Adrenal gland (tissue), 12 donors: Measurements from ENCODE around the gene MT1X. TPM values are rescaled to one million over a fixed set of nuclear protein-coding genes. Genes with fewer than 3 reads are reported as not detected.
A peak's percentile ranks its signal among the peaks of the same experiment; 100 is the strongest.
"Not testable (repeated sequence)": the region's sequence is repeated elsewhere in the genome, so short reads cannot be mapped to it uniquely, and the experiment has no call there.

Experiments used
- DNase-seq, 7 donors: peaks; one replicate each; pipeline ENCODE4 v3.0.0-alpha.2; 2019 to 2020
- H3K27ac ChIP-seq, 5 donors: fragments of 200-600 bp; sonication (generic) in 4 of 5; 1 replicate in 3 of 5; 2 replicates in 2 of 5; pipeline versions ENCODE4 v1.5.1 to v1.8.0; 2016 to 2020; ENCODE audit warnings: mild to moderate bottlenecking in 1 of 5
- H3K27me3 ChIP-seq: fragments of 200-600 bp; 2 replicates; pipeline ENCODE4 v1.8.0; 2021
- H3K36me3 ChIP-seq, 2 donors: fragments of 200-600 bp; replicated peaks in 1 of 2; 1 replicate in 1 of 2; 2 replicates in 1 of 2; pipeline versions ENCODE4 v1.5.1 to v1.8.0; 2018 to 2022
- H3K4me1 ChIP-seq, 2 donors: fragments of 200-600 bp; replicated peaks in 1 of 2; 1 replicate in 1 of 2; 2 replicates in 1 of 2; pipeline versions ENCODE4 v1.5.1 to v1.8.0; 2018 to 2021
- H3K4me3 ChIP-seq, 4 donors: fragments of 200-600 bp; sonication (generic) in 3 of 4; one replicate each; pipeline ENCODE4 v1.5.1; 2016 to 2018
- H3K9me3 ChIP-seq, 3 donors: fragments of 200-600 bp; sonication (generic) in 1 of 3; replicated peaks in 1 of 3; 1 replicate in 2 of 3; 2 replicates in 1 of 3; pipeline versions ENCODE4 v1.5.1 to v1.8.0; 2016 to 2021
- POLR2A ChIP-seq, 2 donors: fragments of 450-650 bp; IDR thresholded peaks; one replicate each; pipeline ENCODE4 v1.6.1; 2017; ENCODE audit warnings: antibody characterized with exemption in 2 of 2, mild to moderate bottlenecking in 2 of 2, moderate library complexity in 1 of 2
- WGBS, 4 donors: extraction: QIAGEN DNeasy Blood & Tissue Kit in 2 of 4; methylation state at CpG; one replicate each; pipeline versions ENCODE4 v1.1.5 to v1.1.7; 2013 to 2017; 5-methylcytosine and 5-hydroxymethylcytosine counted together
- intact Hi-C, 2 donors: fragments of 100-400 bp; cut with DNase I; formaldehyde crosslinking; loops; one replicate each; pipeline versions ENCODE4 v1.14.1 to v1.15.0; 2022 to 2023
- polyA plus RNA-seq, 3 donors: library from polyadenylated mRNA; stranded (reverse); fragments of 200-250 nt in 2 of 3; fragments of 350-450 nt in 1 of 3; fragmentation: Illumina TruSeq in 1 of 3; extraction: RNeasy Lipid Tissue Mini Kit (QIAGEN cat#74804) in 1 of 3; gene quantifications; one replicate each; pipeline ENCODE4 v1.2.3, GENCODE V29; 2013 to 2014
- total RNA-seq, 9 donors: library from RNA; depleted of rRNA in 4 of 9; stranded (reverse); fragments of >200 nt in 4 of 9; fragments of 120-200 nt in 1 of 9; fragmentation: NEBNext Ultra II Directional in 1 of 9; extraction: Animal tissue kit (Norgen Biotek cat#: 25700) in 1 of 9; gene quantifications; one replicate each; pipeline versions ENCODE4 v1.1.0 to v1.2.4, GENCODE V29; 2013 to 2023
- TF ChIP-seq, protein P1 (sequence below), 6 experiments: fragments of 450-650 bp in 4 of 6; fragments of 200-600 bp in 2 of 6; sonication (generic) in 1 of 6; IDR thresholded peaks; 1 replicate in 5 of 6; 2 replicates in 1 of 6; pipeline versions ENCODE4 v1.5.1 to v1.8.0; 2016 to 2021; ENCODE audit warnings: antibody characterized with exemption in 6 of 6, mild to moderate bottlenecking in 2 of 6, moderate library complexity in 1 of 6
- donor health status: healthy with polysubstance abuse.
- donor health status: Bipolar disorder and iron deficiency.
- donor health status: DM: yes; HTN: yes; CAD: no.
- donor health status: DM: no; HTN: no; CAD: no.
- donor health status: DM: no; HTN: no; CAD: no.
- donor health status: DM: yes; HTN: yes; CAD: no.

MT1X gene
- total and polyA plus RNA-seq, 12 donors = 29.4 to 438 (median 99.1) TPM

- intact Hi-C loops = no loop called here
- no peaks in the 10 kb centered on the region for H3K9me3 ChIP-seq
- TF ChIP-seq, protein P1, sequence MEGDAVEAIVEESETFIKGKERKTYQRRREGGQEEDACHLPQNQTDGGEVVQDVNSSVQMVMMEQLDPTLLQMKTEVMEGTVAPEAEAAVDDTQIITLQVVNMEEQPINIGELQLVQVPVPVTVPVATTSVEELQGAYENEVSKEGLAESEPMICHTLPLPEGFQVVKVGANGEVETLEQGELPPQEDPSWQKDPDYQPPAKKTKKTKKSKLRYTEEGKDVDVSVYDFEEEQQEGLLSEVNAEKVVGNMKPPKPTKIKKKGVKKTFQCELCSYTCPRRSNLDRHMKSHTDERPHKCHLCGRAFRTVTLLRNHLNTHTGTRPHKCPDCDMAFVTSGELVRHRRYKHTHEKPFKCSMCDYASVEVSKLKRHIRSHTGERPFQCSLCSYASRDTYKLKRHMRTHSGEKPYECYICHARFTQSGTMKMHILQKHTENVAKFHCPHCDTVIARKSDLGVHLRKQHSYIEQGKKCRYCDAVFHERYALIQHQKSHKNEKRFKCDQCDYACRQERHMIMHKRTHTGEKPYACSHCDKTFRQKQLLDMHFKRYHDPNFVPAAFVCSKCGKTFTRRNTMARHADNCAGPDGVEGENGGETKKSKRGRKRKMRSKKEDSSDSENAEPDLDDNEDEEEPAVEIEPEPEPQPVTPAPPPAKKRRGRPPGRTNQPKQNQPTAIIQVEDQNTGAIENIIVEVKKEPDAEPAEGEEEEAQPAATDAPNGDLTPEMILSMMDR (IDR thresholded peaks at IDR 0.05) = no peak
- no peak for DNase-seq
- H3K4me3 ChIP-seq = no peak overlapping the region
- WGBS, 4 donors = 87 to 92% (median 90%) methylated on average over 11 of the region's 11 CpGs
- peaks cover 8% of the 10 kb centered on the region for H3K27me3 ChIP-seq
- peaks cover 0 to 8% of the 10 kb centered on the region in 2 donors for H3K4me1 ChIP-seq
- H3K36me3 ChIP-seq = no peaks in the 10 kb centered on the region
- no peak overlapping the region for H3K27ac ChIP-seq
These were observed 9.3 kb upstream of the MT1X start for GRCh38 chr16:56672761-56673536.

DNA sequence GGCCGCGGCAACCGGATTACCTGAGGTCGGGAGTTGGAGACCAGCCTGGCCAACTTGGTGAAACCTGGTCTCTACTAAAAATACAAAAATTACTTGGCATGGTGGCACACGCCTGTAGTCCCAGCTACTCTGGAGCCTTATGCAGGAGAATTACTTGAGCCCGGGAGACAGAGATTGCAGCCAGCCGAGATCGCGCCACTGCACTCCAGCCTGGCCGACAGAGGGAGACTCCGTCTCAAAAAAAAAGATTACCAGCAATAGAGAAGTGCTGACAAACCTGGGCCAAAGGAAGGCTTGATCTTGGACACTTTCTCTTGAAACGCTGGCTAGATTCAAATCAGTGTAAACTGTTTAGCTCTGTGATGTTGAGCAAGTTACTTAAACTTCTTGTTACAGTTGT, 8.3 kb upstream of the MT1X start:
- H3K27ac ChIP-seq = no peak overlapping the region
- no peaks in the 10 kb centered on the region for H3K36me3 ChIP-seq
- H3K27me3 ChIP-seq = peaks cover 5% of the 10 kb centered on the region
- no peaks in the 10 kb centered on the region for H3K9me3 ChIP-seq
- intact Hi-C loops = no loop called here
- no peak overlapping the region for H3K4me3 ChIP-seq
- peak in 5 of 7 donors; percentile 40 to 70 (median 56) for DNase-seq
- 42 to 50% (median 46%) methylated on average over 9 to 12 of the region's 12 CpGs for WGBS, 4 donors
- TF ChIP-seq POLR2A (IDR thresholded peaks at IDR 0.05) = no peak
- TF ChIP-seq, protein P1 (IDR thresholded peaks at IDR 0.05) = peak; percentile 33 to 70 (median 62)
- H3K4me1 ChIP-seq = peaks cover 0 to 4% of the 10 kb centered on the region in 2 donors

DNA sequence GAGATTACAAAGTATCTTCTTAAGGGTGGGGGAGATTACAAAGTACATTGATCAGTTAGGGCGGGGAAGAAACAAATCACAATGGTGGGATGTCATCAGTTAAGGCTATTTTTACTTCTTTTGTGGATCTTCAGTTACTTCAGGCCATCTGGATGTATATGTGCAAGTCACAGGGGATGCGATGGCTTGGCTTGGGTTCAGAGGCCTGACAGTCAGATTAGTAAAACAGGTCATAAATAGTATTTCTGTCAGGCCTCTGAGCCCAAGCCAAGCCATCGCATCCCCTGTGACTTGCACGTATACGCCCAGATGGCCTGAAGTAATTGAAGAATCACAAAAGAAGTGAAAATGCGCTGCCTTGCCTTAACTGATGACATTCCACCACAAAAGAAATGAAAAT, 7.7 kb upstream of the MT1X start:
- H3K36me3 ChIP-seq, H3K27me3 ChIP-seq, H3K4me3 ChIP-seq, H3K4me1 ChIP-seq, intact Hi-C loops, H3K9me3 ChIP-seq, H3K27ac ChIP-seq, DNase-seq: not testable (repeated sequence)
- 79 to 91% (median 90%) methylated on average over 6 of the region's 6 CpGs for WGBS, 4 donors

- TF ChIP-seq POLR2A (IDR thresholded peaks at IDR 0.05) = no peak
- TF ChIP-seq, protein P1 (IDR thresholded peaks at IDR 0.05) = no peak
- H3K27me3 ChIP-seq = no peaks in the 10 kb centered on the region
- no peaks in the 10 kb centered on the region for H3K36me3 ChIP-seq
- peaks cover 0 to 4% of the 10 kb centered on the region in 2 donors for H3K4me1 ChIP-seq
- no peak overlapping the region for H3K27ac ChIP-seq
- no peaks in the 10 kb centered on the region for H3K9me3 ChIP-seq
- intact Hi-C loops = no loop called here
- 29 to 44% (median 31%) methylated on average over 14 to 32 of the region's 32 CpGs for WGBS, 4 donors
- DNase-seq = no peak
- no peak overlapping the region for H3K4me3 ChIP-seq
These were observed 6.5 kb upstream of the MT1X start for GRCh38 chr16:56675685-56676210.

- Histone ChIP-seq H3K4me3 (no peak overlapping the region), H3K36me3 (no peaks in the 10 kb centered on the region), H3K27me3 (no peaks in the 10 kb centered on the region), H3K27ac (no peak overlapping the region), H3K9me3 (no peaks in the 10 kb centered on the region), H3K4me1 (peaks cover 9 to 15% of the 10 kb centered on the region in 2 donors)
- DNase-seq = no peak
- WGBS, 4 donors = 77 to 100% (median 86%) methylated on average over 1 to 3 of the region's 3 CpGs
- TF ChIP-seq POLR2A (IDR thresholded peaks at IDR 0.05) = no peak
- intact Hi-C loops = no loop called here
These were observed 4.8 kb upstream of the MT1X start for GRCh38 chr16:56677474-56677873.
